ENCODE measurements around the gene ZNF487.

ZNF487 gene

GRCh38 chr10:43395571-43396060 is 41.3 kb upstream of the ZNF487 start (continued):
- TF ChIP-seq TSHZ2 (CRISPR knock-in tag; IDR thresholded peaks at IDR 0.05) (no peak), TOX (CRISPR knock-in tag; IDR thresholded peaks at IDR 0.05; ENCODE audit: borderline replicate concordance) (no peak), OSR1 (CRISPR knock-in tag; IDR thresholded peaks at IDR 0.05) (no peak), ZC3H10 (CRISPR knock-in tag; IDR thresholded peaks at IDR 0.05) (no peak), CSDC2 (CRISPR knock-in tag; IDR thresholded peaks at IDR 0.05) (no peak), RARB (CRISPR knock-in tag; IDR thresholded peaks at IDR 0.05) (no peak), ARNTL (CRISPR knock-in tag; IDR thresholded peaks at IDR 0.05; ENCODE audit: borderline replicate concordance, low read depth) (no peak), ESRRG (CRISPR knock-in tag; IDR thresholded peaks at IDR 0.05) (no peak)

GRCh38 chr10:43396061-43396927 is 40.6 kb upstream of the ZNF487 start:
- peak; percentile 77 for ATAC-seq
- TF ChIP-seq ZC3H10 (CRISPR knock-in tag; IDR thresholded peaks at IDR 0.05) (no peak), OSR1 (CRISPR knock-in tag; IDR thresholded peaks at IDR 0.05) (no peak), ZNF8 (CRISPR knock-in tag; IDR thresholded peaks at IDR 0.05) (no peak), CSRNP3 (CRISPR knock-in tag; IDR thresholded peaks at IDR 0.05) (no peak), TSHZ2 (CRISPR knock-in tag; IDR thresholded peaks at IDR 0.05) (no peak), ESRRG (CRISPR knock-in tag; IDR thresholded peaks at IDR 0.05) (no peak), ZNF565 (CRISPR knock-in tag; conservative IDR thresholded peaks at IDR 0.05; ENCODE audit: low read depth) (no peak), PPARA (CRISPR knock-in tag; IDR thresholded peaks at IDR 0.05; ENCODE audit: borderline replicate concordance) (no peak), BACH2 (CRISPR knock-in tag; IDR thresholded peaks at IDR 0.05; ENCODE audit: borderline replicate concordance) (no peak), PATZ1 (CRISPR knock-in tag; IDR thresholded peaks at IDR 0.05; ENCODE audit: borderline replicate concordance) (no peak), RARB (CRISPR knock-in tag; IDR thresholded peaks at IDR 0.05) (no peak), ZFP3 (CRISPR knock-in tag; IDR thresholded peaks at IDR 0.05) (no peak), TCF4 (CRISPR knock-in tag; IDR thresholded peaks at IDR 0.05; ENCODE audit: borderline replicate concordance) (no peak), ZNF70 (CRISPR knock-in tag; IDR thresholded peaks at IDR 0.05) (no peak), TOX (CRISPR knock-in tag; IDR thresholded peaks at IDR 0.05; ENCODE audit: borderline replicate concordance) (no peak), SNAI2 (CRISPR knock-in tag; IDR thresholded peaks at IDR 0.05) (no peak), CREB5 (CRISPR knock-in tag; IDR thresholded peaks at IDR 0.05; ENCODE audit: low read depth) (no peak), GLIS3 (CRISPR knock-in tag; IDR thresholded peaks at IDR 0.05) (no peak)

Measured in SK-N-SH treated with all-trans-retinoic acid at 6 μM for 48 hours (cell line).